ENCODE measurements around the gene STK38. TPM values are rescaled to one million over a fixed set of nuclear protein-coding genes. Genes with fewer than 3 reads are reported as not detected.

The STK38 gene
- total and polyA plus RNA-seq, 2 of the 13 experiments (the other 11 are each of a cell fraction or from before 2014, with no cell fraction given) = 10.3 to 20.7 TPM

DNA sequence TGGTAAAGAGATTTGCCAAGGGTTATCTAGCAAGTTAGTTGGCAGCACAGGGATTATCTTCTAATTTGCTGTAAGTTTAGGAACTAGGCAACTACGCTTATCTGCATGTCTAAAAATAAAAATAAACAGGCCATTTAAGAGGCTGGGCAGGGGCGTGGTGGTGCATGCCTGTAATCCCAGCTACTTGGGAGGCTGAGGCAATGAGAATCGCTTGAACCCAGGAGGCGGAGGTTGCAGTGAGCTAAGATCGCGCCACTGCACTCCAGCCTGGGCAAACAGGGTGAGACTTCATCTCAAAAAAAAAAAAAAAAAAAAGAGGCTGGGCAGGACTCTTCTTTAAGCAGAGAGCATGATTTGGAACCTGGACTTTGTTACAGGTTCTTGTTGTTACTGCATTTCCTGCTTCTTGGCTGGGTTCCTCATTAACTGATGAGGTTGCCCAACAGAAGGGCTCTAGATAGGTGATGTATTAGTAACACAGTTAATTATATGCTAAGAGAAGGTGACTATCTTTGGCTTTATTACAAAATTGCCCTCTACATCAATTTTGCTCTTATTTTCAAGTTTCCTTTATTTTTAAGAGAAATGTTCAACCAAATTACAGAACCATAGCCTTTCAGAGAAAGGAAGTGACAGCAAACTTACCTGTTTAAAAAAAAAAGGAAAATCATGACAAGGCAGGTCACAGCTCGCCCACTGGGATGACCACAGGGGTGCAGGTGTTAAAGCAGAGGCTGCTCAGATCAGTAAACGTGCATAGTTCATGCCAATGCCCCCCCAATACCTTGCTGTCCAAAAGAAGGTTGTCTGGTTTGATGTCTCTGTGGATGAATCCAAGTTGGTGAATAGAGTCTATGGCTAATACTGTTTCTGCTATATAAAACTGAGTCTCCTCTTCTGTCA, 32.5 kb downstream of the STK38 start (continued):
- TF ChIP-seq ZNF639 (CRISPR knock-in tag; conservative IDR thresholded peaks at IDR 0.05) (no peak), ZNF816 (CRISPR knock-in tag; IDR thresholded peaks at IDR 0.05; ENCODE audit: borderline replicate concordance) (no peak), CEBPG (CRISPR knock-in tag; IDR thresholded peaks at IDR 0.05) (peak; percentile 68), ELF3 (CRISPR knock-in tag; IDR thresholded peaks at IDR 0.05) (peak; percentile 74; the same call in 1 of the 2 replicates), TMF1 (CRISPR knock-in tag; IDR thresholded peaks at IDR 0.05; ENCODE audit: low read depth) (no peak), ZNF589 (CRISPR knock-in tag; conservative IDR thresholded peaks at IDR 0.05) (no peak), HNRNPUL1 (IDR thresholded peaks at IDR 0.05; ENCODE audit: low read depth, low read length) (no peak), DNMT3B (CRISPR knock-in tag; conservative IDR thresholded peaks at IDR 0.05) (no peak), HOXA7 (CRISPR knock-in tag; IDR thresholded peaks at IDR 0.05) (no peak), ZFP82 (CRISPR knock-in tag; IDR thresholded peaks at IDR 0.05; ENCODE audit: borderline replicate concordance) (no peak), PHB2 (IDR thresholded peaks at IDR 0.05; ENCODE audit: partially characterized antibody) (no peak), ZNF772 (CRISPR knock-in tag; IDR thresholded peaks at IDR 0.05) (no peak)

DNA sequence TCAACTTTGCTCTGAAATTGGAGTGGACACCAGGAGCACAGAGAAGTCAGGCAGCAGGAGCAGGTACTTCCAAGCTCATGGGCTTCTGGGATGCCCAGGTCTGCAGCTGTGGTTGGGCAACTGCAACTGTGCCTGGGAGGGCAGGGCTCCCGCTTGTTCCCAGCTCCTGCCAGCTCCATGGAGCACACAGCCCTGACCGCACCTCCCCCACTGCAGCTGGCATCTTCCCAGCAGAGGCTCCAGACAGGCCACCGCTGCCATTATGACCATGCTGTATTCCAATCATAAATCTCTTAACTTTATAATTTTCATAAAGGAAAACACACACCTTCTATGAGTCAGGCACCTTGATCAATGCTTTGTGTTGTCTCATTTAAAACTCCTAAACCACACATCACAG, 36.9 kb downstream of the STK38 start:
- CTCF ChIA-PET (ENCODE audit: low intra/inter-chr PET ratio, low total read pairs) = no interaction called here
- H4K20me1 ChIP-seq (ENCODE audit: insufficient read depth, low read length) = no peaks in the 10 kb centered on the region
- in situ Hi-C loops (cut with HindIII; ENCODE audit: extremely low pct_ligation_motif_present, low pct_unique_long_range_greater_than_20kb) = no loop called here
- TF ChIP-seq ZNF776 (CRISPR knock-in tag; IDR thresholded peaks at IDR 0.05) (no peak), ZNF180 (CRISPR knock-in tag; IDR thresholded peaks at IDR 0.05; ENCODE audit: borderline replicate concordance, low read depth) (no peak), ONECUT2 (CRISPR knock-in tag; IDR thresholded peaks at IDR 0.05) (no peak), SMAD3 (CRISPR knock-in tag; IDR thresholded peaks at IDR 0.05) (no peak), POLR2AphosphoS5 (IDR thresholded peaks at IDR 0.05; ENCODE audit: low read depth, low read length) (no peak), LCORL (IDR thresholded peaks at IDR 0.05) (no peak), LCORL (CRISPR knock-in tag; IDR thresholded peaks at IDR 0.05) (no peak)
- TF ChIP-seq, protein P1, sequence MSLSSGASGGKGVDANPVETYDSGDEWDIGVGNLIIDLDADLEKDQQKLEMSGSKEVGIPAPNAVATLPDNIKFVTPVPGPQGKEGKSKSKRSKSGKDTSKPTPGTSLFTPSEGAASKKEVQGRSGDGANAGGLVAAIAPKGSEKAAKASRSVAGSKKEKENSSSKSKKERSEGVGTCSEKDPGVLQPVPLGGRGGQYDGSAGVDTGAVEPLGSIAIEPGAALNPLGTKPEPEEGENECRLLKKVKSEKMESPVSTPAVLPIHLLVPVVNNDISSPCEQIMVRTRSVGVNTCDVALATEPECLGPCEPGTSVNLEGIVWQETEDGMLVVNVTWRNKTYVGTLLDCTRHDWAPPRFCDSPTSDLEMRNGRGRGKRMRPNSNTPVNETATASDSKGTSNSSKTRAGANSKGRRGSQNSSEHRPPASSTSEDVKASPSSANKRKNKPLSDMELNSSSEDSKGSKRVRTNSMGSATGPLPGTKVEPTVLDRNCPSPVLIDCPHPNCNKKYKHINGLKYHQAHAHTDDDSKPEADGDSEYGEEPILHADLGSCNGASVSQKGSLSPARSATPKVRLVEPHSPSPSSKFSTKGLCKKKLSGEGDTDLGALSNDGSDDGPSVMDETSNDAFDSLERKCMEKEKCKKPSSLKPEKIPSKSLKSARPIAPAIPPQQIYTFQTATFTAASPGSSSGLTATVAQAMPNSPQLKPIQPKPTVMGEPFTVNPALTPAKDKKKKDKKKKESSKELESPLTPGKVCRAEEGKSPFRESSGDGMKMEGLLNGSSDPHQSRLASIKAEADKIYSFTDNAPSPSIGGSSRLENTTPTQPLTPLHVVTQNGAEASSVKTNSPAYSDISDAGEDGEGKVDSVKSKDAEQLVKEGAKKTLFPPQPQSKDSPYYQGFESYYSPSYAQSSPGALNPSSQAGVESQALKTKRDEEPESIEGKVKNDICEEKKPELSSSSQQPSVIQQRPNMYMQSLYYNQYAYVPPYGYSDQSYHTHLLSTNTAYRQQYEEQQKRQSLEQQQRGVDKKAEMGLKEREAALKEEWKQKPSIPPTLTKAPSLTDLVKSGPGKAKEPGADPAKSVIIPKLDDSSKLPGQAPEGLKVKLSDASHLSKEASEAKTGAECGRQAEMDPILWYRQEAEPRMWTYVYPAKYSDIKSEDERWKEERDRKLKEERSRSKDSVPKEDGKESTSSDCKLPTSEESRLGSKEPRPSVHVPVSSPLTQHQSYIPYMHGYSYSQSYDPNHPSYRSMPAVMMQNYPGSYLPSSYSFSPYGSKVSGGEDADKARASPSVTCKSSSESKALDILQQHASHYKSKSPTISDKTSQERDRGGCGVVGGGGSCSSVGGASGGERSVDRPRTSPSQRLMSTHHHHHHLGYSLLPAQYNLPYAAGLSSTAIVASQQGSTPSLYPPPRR (CRISPR knock-in tag; IDR thresholded peaks at IDR 0.05; ENCODE audit: borderline replicate concordance) = no peak

More for the DNA sequence above, 36.9 kb downstream of the STK38 start:
- H2AFZ ChIP-seq (ENCODE audit: low read length) = no peak overlapping the region
- no peaks in the 10 kb centered on the region for H3K27me3 ChIP-seq (ENCODE audit: control insufficient read depth in 1 of 2, insufficient read depth in 2 of 2, low read length in 2 of 2)
- H3K9me3 ChIP-seq (ENCODE audit: low read length) = no peaks in the 10 kb centered on the region
- BruUV-seq (replicated peaks) = no TSS peak
- 90% methylated on average over 2 of the region's 3 CpGs for WGBS (ENCODE audit: low lambda C conversion rate)
- H3K36me3 ChIP-seq (replicated peaks in 1 of 2; ENCODE audit: control insufficient read depth in 1 of 2, insufficient read depth in 2 of 2, low read length in 2 of 2) = peaks cover 10 to 18% of the 10 kb centered on the region in 2 experiments
- ATAC-seq = no peak
- peaks cover 33% of the 10 kb centered on the region for H3K4me1 ChIP-seq (ENCODE audit: insufficient read depth, low read length)
- intact Hi-C loops (cut with micrococcal nuclease; ENCODE audit: unreplicated experiment) = no loop called here
- no peak overlapping the region for H3K9ac ChIP-seq (ENCODE audit: insufficient read depth, low read depth, low read length)
- POLR2A ChIA-PET = no interaction called here
- FAIRE-seq = no peak
- no peak overlapping the region for H3K27ac ChIP-seq (ENCODE audit: extremely low read length, insufficient read depth, low read length)
- no peak for DNase-seq (ENCODE audit: low spot score)
- H3K79me2 ChIP-seq (ENCODE audit: insufficient read depth, low read length) = no peaks in the 10 kb centered on the region
- no peak overlapping the region for H3K4me3 ChIP-seq (replicated peaks in 1 of 3; ENCODE audit: insufficient read depth in 1 of 3, low read depth in 2 of 3, low read length in 3 of 3)
- no peak overlapping the region for H3K4me2 ChIP-seq (ENCODE audit: low read depth, low read length)
